Ascending aorta (tissue), 2 donors: ENCODE data around the gene CRELD2. TPM values are rescaled to one million over a fixed set of nuclear protein-coding genes. Genes with fewer than 3 reads are reported as not detected.

Experiments used
- DNase-seq, 2 donors: peaks; one replicate each; pipeline ENCODE4 v3.0.0-alpha.2; 2019; ENCODE audit warnings: low spot score in 2 of 2
- H3K27ac ChIP-seq, 2 donors: fragments of 200-600 bp; sonication (generic); one replicate each; pipeline ENCODE4 v1.5.1; 2016 to 2017; ENCODE audit warnings: mild to moderate bottlenecking in 1 of 2
- H3K27me3 ChIP-seq: fragments of 200-600 bp; sonication (generic); one replicate; pipeline ENCODE4 v1.5.1; 2017
- H3K36me3 ChIP-seq, 2 donors: fragments of 200-600 bp; sonication (generic); one replicate each; pipeline ENCODE4 v1.5.1; 2016
- H3K4me1 ChIP-seq, 2 donors: fragments of 200-600 bp; sonication (generic); one replicate each; pipeline ENCODE4 v1.5.1; 2016 to 2017; ENCODE audit warnings: mild to moderate bottlenecking in 1 of 2
- H3K4me3 ChIP-seq, 2 donors: fragments of 200-600 bp; sonication (generic); one replicate each; pipeline ENCODE4 v1.5.1; 2016 to 2017; ENCODE audit warnings: mild to moderate bottlenecking in 1 of 2
- H3K9me3 ChIP-seq, 2 donors: fragments of 200-600 bp; sonication (generic); one replicate each; pipeline ENCODE4 v1.5.1; 2016
- CTCF ChIP-seq, 3 experiments: fragments of 200-600 bp in 2 of 3; fragments of 450-650 bp in 1 of 3; sonication (generic) in 2 of 3; IDR thresholded peaks; one replicate each; pipeline ENCODE4 v1.5.1; 2016 to 2019; ENCODE audit warnings: antibody characterized with exemption in 3 of 3, mild to moderate bottlenecking in 1 of 3, moderate library complexity in 1 of 3
- intact Hi-C: fragments of 100-400 bp; cut with DNase I; formaldehyde crosslinking; loops from one replicate; pipeline ENCODE4 v1.15.1; 2023
- total RNA-seq: library from RNA; depleted of rRNA; stranded (reverse); fragments of >200 nt; gene quantifications from one replicate; pipeline ENCODE4 v1.1.0, GENCODE V29; 2016

The CRELD2 gene
- total RNA-seq, 1 donor from 2014 or later = 61.8 TPM

GRCh38 chr22:49962751-49963646, 44.6 kb downstream of the CRELD2 start:
- Histone ChIP-seq H3K9me3 (no peaks in the 10 kb centered on the region), H3K4me3 (peak overlapping the region; percentile 85 to 89), H3K36me3 (peaks cover 18 to 22% of the 10 kb centered on the region in 2 donors), H3K27me3 (no peaks in the 10 kb centered on the region), H3K4me1 (peaks cover 0 to 40% of the 10 kb centered on the region in 2 donors), H3K27ac (peak overlapping the region; percentile 88 to 96)
- no peak for TF ChIP-seq CTCF (IDR thresholded peaks at IDR 0.05)
- DNase-seq = peak; percentile 10 to 69
- intact Hi-C loops = loop anchor here (5.0 to 10.0 kb wide), 2 partner anchors 224 to 542 kb away; partner anchors contain the start of genes LMF2, NCAPH2 and TRABD

- peak overlapping the region; percentile 88 to 96 for H3K27ac ChIP-seq
These were observed 45.2 kb downstream of the CRELD2 start for GRCh38 chr22:49963647-49964026.

GRCh38 chr22:49964136-49965090, 46.0 kb downstream of the CRELD2 start:
- H3K27me3 ChIP-seq = no peaks in the 10 kb centered on the region
- peaks cover 18 to 22% of the 10 kb centered on the region in 2 donors for H3K36me3 ChIP-seq
- no peak for TF ChIP-seq CTCF (IDR thresholded peaks at IDR 0.05)
- peak overlapping the region in 1 of 2 donors; percentile 96 for H3K27ac ChIP-seq
- no peaks in the 10 kb centered on the region for H3K9me3 ChIP-seq
- peak; percentile 8 to 60 for DNase-seq
- peaks cover 0 to 40% of the 10 kb centered on the region in 2 donors for H3K4me1 ChIP-seq
- intact Hi-C loops = loop anchor here (5.0 to 10.0 kb wide), 2 partner anchors 223 to 540 kb away; partner anchors contain the start of genes LMF2, NCAPH2 and TRABD
- peak overlapping the region in 1 of 2 donors; percentile 0 for H3K4me3 ChIP-seq

More at GRCh38 chr22:49963647-49964026, 45.2 kb downstream of the CRELD2 start:
- Histone ChIP-seq H3K9me3 (no peaks in the 10 kb centered on the region), H3K27me3 (no peaks in the 10 kb centered on the region), H3K4me1 (peaks cover 0 to 40% of the 10 kb centered on the region in 2 donors), H3K36me3 (peaks cover 18 to 22% of the 10 kb centered on the region in 2 donors), H3K4me3 (peak overlapping the region; percentile 85 to 89)
- no peak for TF ChIP-seq CTCF (IDR thresholded peaks at IDR 0.05)
- intact Hi-C loops = loop anchor here (5.0 to 10.0 kb wide), 2 partner anchors 224 to 541 kb away; partner anchors contain the start of genes LMF2, NCAPH2 and TRABD
- peak in 1 of 2 donors; percentile 5 for DNase-seq

- peak overlapping the region; percentile 69 to 85 for H3K27ac ChIP-seq
- no peak overlapping the region for H3K4me3 ChIP-seq
- H3K27me3 ChIP-seq = no peaks in the 10 kb centered on the region
- peak; percentile 8 to 63 for DNase-seq
- TF ChIP-seq CTCF (IDR thresholded peaks at IDR 0.05) = no peak
- H3K36me3 ChIP-seq = peaks cover 18 to 22% of the 10 kb centered on the region in 2 donors
- intact Hi-C loops = loop anchor here (10.0 kb wide), 1 partner anchor 539 kb away; the partner anchor contains the start of genes LMF2 and NCAPH2
- peaks cover 2 to 38% of the 10 kb centered on the region in 2 donors for H3K4me1 ChIP-seq
- no peaks in the 10 kb centered on the region for H3K9me3 ChIP-seq
These were observed 46.9 kb downstream of the CRELD2 start for GRCh38 chr22:49965091-49966040.
